Sigmoid colon (tissue), 7 donors: ENCODE data around the gene ADORA2A. TPM values are rescaled to one million over a fixed set of nuclear protein-coding genes. Genes with fewer than 3 reads are reported as not detected.

Source experiments
- DNase-seq: peaks from one replicate; pipeline ENCODE4 v3.0.0-alpha.2; 2019
- H3K27ac ChIP-seq, 4 donors: fragments of 200-600 bp; sonication (generic); one replicate each; pipeline ENCODE4 v1.5.1; 2016 to 2019; ENCODE audit warnings: mild to moderate bottlenecking in 1 of 4
- H3K27me3 ChIP-seq, 3 donors: fragments of 200-600 bp; sonication (generic); one replicate each; pipeline ENCODE4 v1.5.1; 2019; ENCODE audit warnings: mild to moderate bottlenecking in 1 of 3
- H3K36me3 ChIP-seq, 4 donors: fragments of 200-600 bp; sonication (generic); one replicate each; pipeline ENCODE4 v1.5.1; 2016 to 2019
- H3K4me1 ChIP-seq, 4 donors: fragments of 200-600 bp; sonication (generic); one replicate each; pipeline ENCODE4 v1.5.1; 2017 to 2019
- H3K4me3 ChIP-seq, 4 donors: fragments of 200-600 bp; sonication (generic); one replicate each; pipeline ENCODE4 v1.5.1; 2017 to 2019; ENCODE audit warnings: mild to moderate bottlenecking in 2 of 4, moderate library complexity in 1 of 4
- H3K9me3 ChIP-seq, 4 donors: fragments of 200-600 bp in 3 of 4; sonication (generic) in 3 of 4; one replicate each; pipeline versions ENCODE4 v1.5.1 to v1.6.1; 2013 to 2019
- CTCF ChIP-seq, 4 experiments: fragments of 450-650 bp in 3 of 4; fragments of 200-600 bp in 1 of 4; IDR thresholded peaks; one replicate each; pipeline ENCODE4 v1.5.1; 2016 to 2019; ENCODE audit warnings: antibody characterized with exemption in 4 of 4, mild to moderate bottlenecking in 3 of 4, moderate library complexity in 2 of 4
- EP300 ChIP-seq, 4 donors: sonication (generic); formaldehyde crosslinking; IDR thresholded peaks; one replicate each; pipeline ENCODE4 v1.6.1; 2017; ENCODE audit warnings: antibody characterized with exemption in 4 of 4
- POLR2A ChIP-seq, 2 donors: fragments of 450-650 bp; IDR thresholded peaks; one replicate each; pipeline ENCODE4 v1.6.1; 2016; ENCODE audit warnings: antibody characterized with exemption in 2 of 2, mild to moderate bottlenecking in 2 of 2, moderate library complexity in 2 of 2
- POLR2AphosphoS5 ChIP-seq, 4 donors: sonication (generic); formaldehyde crosslinking; IDR thresholded peaks; one replicate each; pipeline ENCODE4 v1.6.1; 2017; ENCODE audit warnings: antibody characterized with exemption in 4 of 4
- WGBS, 2 donors: extraction: QIAGEN DNeasy Blood & Tissue Kit; methylation state at CpG; one replicate each; pipeline ENCODE4 v1.1.7; 2013; 5-methylcytosine and 5-hydroxymethylcytosine counted together
- intact Hi-C: fragments of 100-400 bp; cut with DNase I; formaldehyde crosslinking; loops from one replicate; pipeline ENCODE4 v1.15.1; 2023
- polyA plus RNA-seq, 3 donors: library from polyadenylated mRNA; stranded (reverse); fragments of 200-250 nt; gene quantifications; one replicate each; pipeline ENCODE4 v1.2.3, GENCODE V29; 2013
- total RNA-seq, 4 donors: library from RNA; depleted of rRNA; stranded (reverse); fragments of >200 nt; gene quantifications; one replicate each; pipeline ENCODE4 v1.1.0, GENCODE V29; 2016
- donor health status: healthy with polysubstance abuse.
- donor health status: Bipolar disorder and iron deficiency.
- donor health status: healthy.

The ADORA2A gene
- total and polyA plus RNA-seq, 7 donors: 1.2 to 9.3 (median 3.0) TPM

- no peak for DNase-seq
- WGBS, 2 donors: 68 to 77% methylated on average over 2 of the region's 2 CpGs
- Histone ChIP-seq H3K9me3 (no peaks in the 10 kb centered on the region), H3K36me3 (no peaks in the 10 kb centered on the region), H3K27me3 (no peaks in the 10 kb centered on the region), H3K27ac (peak overlapping the region in 1 of 4 donors; percentile 25), H3K4me3 (no peak overlapping the region), H3K4me1 (peaks cover 0 to 32% (median 23%) of the 10 kb centered on the region in 4 donors)
- no peak for TF ChIP-seq POLR2A (IDR thresholded peaks at IDR 0.05)
- TF ChIP-seq EP300 (IDR thresholded peaks at IDR 0.05): no peak
- no peak for TF ChIP-seq CTCF (IDR thresholded peaks at IDR 0.05)
- intact Hi-C loops: no loop called here
These were observed 7.9 kb downstream of the ADORA2A start for GRCh38 chr22:24435323-24435645.

- no peaks in the 10 kb centered on the region for H3K27me3 ChIP-seq
- WGBS, 2 donors: 88 to 90% methylated on average over 13 of the region's 13 CpGs
- no peak for TF ChIP-seq POLR2A (IDR thresholded peaks at IDR 0.05)
- TF ChIP-seq EP300 (IDR thresholded peaks at IDR 0.05): no peak
- no peak for TF ChIP-seq CTCF (IDR thresholded peaks at IDR 0.05)
- TF ChIP-seq POLR2AphosphoS5 (IDR thresholded peaks at IDR 0.05): no peak
- no peak overlapping the region for H3K4me3 ChIP-seq
- peak overlapping the region in 1 of 4 donors; percentile 25 for H3K27ac ChIP-seq
- intact Hi-C loops: no loop called here
- H3K9me3 ChIP-seq: no peaks in the 10 kb centered on the region
- peaks cover 0 to 32% (median 23%) of the 10 kb centered on the region in 4 donors for H3K4me1 ChIP-seq
- peak; percentile 46 for DNase-seq
- no peaks in the 10 kb centered on the region for H3K36me3 ChIP-seq
These were observed 8.5 kb downstream of the ADORA2A start for GRCh38 chr22:24435861-24436371.

- no peak for DNase-seq
- WGBS, 2 donors: 80 to 92% methylated on average over 3 of the region's 3 CpGs
- Histone ChIP-seq H3K4me1 (peaks cover 0 to 32% (median 23%) of the 10 kb centered on the region in 4 donors), H3K4me3 (no peak overlapping the region), H3K27ac (peak overlapping the region in 1 of 4 donors; percentile 25), H3K27me3 (no peaks in the 10 kb centered on the region), H3K9me3 (no peaks in the 10 kb centered on the region), H3K36me3 (no peaks in the 10 kb centered on the region)
- intact Hi-C loops: no loop called here
- TF ChIP-seq POLR2A (IDR thresholded peaks at IDR 0.05) (no peak), CTCF (IDR thresholded peaks at IDR 0.05) (no peak), POLR2AphosphoS5 (IDR thresholded peaks at IDR 0.05) (no peak), EP300 (IDR thresholded peaks at IDR 0.05) (no peak)
These were observed 9.2 kb downstream of the ADORA2A start for GRCh38 chr22:24436553-24436952.

- Histone ChIP-seq H3K4me1 (peaks cover 0 to 30% (median 21%) of the 10 kb centered on the region in 4 donors), H3K27me3 (no peaks in the 10 kb centered on the region), H3K4me3 (no peak overlapping the region), H3K27ac (peak overlapping the region in 1 of 4 donors; percentile 25), H3K9me3 (no peaks in the 10 kb centered on the region), H3K36me3 (peaks cover 0 to 2% (median 0%) of the 10 kb centered on the region in 4 donors)
- intact Hi-C loops: no loop called here
- 87 to 88% methylated on average over 4 of the region's 4 CpGs for WGBS, 2 donors
- DNase-seq: no peak
- TF ChIP-seq EP300 (IDR thresholded peaks at IDR 0.05) (no peak), CTCF (IDR thresholded peaks at IDR 0.05) (no peak), POLR2AphosphoS5 (IDR thresholded peaks at IDR 0.05) (no peak), POLR2A (IDR thresholded peaks at IDR 0.05) (no peak)
These were observed 9.7 kb downstream of the ADORA2A start for GRCh38 chr22:24437091-24437490.

- intact Hi-C loops: no loop called here
- DNase-seq: no peak
- H3K4me1 ChIP-seq: peaks cover 0 to 22% (median 13%) of the 10 kb centered on the region in 4 donors
These were observed 10.4 kb downstream of the ADORA2A start for GRCh38 chr22:24437741-24438328.

More at GRCh38 chr22:24437741-24438328, 10.4 kb downstream of the ADORA2A start:
- TF ChIP-seq POLR2A (IDR thresholded peaks at IDR 0.05) (no peak), CTCF (IDR thresholded peaks at IDR 0.05) (no peak), EP300 (IDR thresholded peaks at IDR 0.05) (no peak), POLR2AphosphoS5 (IDR thresholded peaks at IDR 0.05) (no peak)
- H3K27me3 ChIP-seq: no peaks in the 10 kb centered on the region
- WGBS, 2 donors: 71 to 85% methylated on average over 5 of the region's 5 CpGs
- H3K9me3 ChIP-seq: no peaks in the 10 kb centered on the region
- H3K36me3 ChIP-seq: peaks cover 0 to 4% (median 0%) of the 10 kb centered on the region in 4 donors
- H3K27ac ChIP-seq: no peak overlapping the region
- no peak overlapping the region for H3K4me3 ChIP-seq
